Activated CD8-positive, alpha-beta memory T cell treated with anti-CD3 and anti-CD28 coated beads, Interleukin-2, amount 50 U/mL, for 1 hour (primary cell): Measurements from ENCODE around the gene ARMH1.
"Not testable (repeated sequence)": the region's sequence is repeated elsewhere in the genome, so short reads cannot be mapped to it uniquely, and the experiment has no call there.

ENCODE experiments used
- DNase-seq: peaks from one replicate; pipeline ENCODE4 v3.0.0-alpha.2; 2020; ENCODE audit errors: extremely low read depth

The ARMH1 gene

DNA sequence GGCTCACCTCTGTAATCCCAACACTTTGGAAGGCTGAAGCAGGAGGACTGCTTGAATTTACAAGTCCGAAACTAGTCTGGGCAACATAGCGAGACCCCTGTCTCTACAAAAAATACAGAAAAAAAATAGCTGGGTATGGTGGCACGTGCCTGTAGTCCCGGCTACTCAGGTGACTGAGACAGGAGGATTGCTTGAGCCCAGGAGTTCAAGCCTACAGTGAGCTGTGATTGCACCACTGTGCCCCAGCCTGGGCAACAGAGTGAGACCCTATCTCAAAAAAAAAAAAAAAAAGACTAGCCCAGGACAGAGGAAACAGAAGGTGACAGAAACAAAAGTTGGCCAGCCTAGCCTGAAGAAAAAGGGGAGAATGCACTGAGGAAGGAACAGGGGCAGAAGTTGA lies 21.2 kb downstream of the ARMH1 start:
- no peak for DNase-seq

DNA sequence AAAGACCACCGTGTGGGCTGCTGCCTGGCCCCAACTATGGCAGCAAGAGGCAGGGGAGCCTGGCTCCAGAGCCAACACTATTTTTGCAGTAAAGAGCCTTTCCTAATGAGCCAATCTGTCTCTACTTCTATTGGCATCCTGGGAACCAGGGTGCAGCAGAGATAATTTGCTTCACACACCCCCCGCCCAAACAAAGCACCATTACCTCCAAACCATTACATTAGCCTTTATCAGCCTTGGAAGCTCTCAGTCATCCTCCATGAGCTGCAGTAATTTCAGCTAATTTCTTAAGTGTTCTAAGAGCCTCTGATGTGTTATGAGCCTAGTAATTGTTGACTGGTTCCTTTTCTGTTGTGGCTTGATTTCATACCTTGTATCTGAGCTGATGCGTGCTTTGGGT lies 21.6 kb downstream of the ARMH1 start:
- DNase-seq, result no peak

DNA sequence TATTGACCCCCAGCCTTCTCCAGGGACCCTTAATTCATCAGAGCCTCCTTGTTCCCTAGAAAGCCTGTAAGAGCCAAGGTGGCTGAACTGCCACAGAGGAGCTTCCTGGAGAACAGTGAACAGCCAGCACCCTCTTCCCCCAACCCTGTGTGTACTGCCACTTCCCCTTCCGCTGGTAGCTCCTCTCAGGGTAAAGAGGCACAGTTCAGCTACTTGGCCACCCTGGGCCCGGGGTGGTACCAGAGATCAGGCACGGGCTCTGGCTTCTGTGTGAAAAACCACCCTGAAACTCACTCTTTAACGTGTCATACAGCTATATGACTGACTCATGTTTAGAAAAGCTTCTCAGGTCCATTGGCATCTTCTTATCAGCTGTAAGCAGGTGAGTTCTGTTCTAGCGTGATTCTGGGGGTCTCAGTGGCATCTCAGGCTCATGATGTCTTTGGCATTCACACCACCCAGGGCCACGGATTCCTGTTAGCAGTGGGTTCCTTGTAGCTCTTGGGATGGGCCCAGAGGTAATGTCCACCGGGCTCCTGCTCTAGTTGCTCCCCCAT lies 22.4 kb downstream of the ARMH1 start:
- no peak for DNase-seq

DNA sequence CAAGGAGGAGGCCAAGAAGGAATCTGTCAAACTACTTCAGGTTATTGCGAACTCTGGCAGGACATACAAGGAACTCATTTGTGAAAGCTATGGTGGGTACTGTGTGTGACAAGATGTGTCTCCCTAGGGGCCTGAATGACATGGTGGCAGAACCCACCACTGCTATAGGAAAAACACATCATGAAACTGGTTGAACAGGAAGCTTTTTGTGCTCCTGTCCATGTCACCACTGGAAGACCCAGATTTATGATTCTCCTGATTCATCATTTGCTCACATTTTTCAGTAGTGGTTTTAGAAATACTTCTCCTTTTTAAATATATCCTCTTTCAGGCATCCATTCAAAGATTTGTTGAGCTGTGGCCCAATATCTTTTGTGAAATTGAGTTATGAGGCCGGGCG lies 23.6 kb downstream of the ARMH1 start:
- DNase-seq, result no peak

DNA sequence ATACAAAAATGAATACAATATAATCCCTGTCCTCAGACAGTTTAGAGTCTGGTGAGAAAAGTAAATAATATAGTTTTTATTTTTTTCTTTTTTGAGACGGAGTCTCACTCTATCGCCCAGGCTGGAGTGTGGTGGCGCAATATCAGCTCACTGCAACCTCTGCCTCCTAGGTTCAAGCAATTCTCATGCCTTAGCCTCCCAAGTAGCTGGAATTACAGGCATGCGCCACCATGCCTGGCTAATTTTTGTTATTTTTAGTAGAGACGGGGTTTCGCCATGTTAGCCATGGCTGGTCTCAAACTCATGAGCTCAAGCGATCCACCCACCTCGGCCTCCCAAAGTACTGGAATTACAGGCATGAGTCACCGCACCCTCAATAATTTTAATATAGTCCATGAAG lies 24.9 kb downstream of the ARMH1 start:
- not testable (repeated sequence) for DNase-seq

DNA sequence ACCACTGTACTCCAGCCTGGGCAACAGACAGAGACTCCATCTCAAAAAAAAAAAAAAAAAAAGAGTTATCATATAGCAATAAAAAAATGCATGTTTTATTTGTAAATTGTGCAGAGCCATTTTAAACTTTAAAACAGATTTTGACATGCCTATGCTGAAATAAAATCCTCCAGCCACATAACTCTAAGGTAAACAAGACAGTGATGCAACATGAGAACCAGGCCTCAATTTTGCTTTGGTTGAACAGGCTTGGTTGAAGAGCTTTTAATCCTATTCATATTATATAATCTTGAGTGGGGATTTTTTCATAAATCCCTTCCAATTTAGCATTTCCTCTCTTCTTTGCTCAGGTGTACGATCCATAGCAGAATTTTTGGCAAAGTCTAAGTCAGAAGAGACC lies 26.1 kb downstream of the ARMH1 start:
- no peak for DNase-seq

DNA sequence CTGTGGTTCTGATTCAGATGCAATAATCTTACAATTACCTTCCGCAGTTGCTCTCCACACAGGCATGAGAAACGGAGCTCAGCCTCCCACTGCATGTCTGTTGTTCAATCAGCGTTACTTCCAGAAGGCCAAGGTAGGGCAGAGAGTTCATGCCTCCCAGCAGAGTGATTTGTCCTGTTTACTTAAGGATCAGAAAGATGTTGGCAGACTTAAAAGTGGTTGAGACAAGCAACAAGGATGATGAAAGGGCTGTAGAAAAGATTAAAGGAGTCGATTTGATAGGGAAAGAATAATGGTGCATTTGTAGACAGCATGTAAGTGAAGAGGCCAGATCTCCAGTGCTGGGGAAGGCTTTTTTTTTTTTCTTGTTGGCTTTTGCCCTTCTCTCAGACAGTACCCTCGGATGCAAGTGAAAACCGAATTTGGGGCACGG lies 26.6 kb downstream of the ARMH1 start:
- no peak for DNase-seq

DNA sequence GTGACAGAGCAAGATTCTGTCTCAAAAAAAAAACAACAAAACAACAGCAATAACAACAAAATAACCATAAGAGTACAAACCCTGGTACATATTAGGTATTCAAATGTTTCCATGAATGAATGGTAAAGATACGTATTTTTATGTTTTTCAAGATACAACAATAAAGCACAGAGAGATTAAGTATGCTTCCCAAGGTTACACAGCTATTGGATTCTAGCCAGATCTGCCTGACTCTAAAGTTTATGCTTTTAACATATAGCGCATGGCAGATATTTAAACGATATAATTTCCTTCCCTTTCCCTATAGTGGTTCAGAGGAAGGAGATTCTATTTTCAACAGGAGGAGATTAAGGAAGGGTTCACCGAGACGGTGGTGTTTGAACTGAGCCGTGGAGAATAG lies 31.0 kb downstream of the ARMH1 start:
- no peak for DNase-seq

DNA sequence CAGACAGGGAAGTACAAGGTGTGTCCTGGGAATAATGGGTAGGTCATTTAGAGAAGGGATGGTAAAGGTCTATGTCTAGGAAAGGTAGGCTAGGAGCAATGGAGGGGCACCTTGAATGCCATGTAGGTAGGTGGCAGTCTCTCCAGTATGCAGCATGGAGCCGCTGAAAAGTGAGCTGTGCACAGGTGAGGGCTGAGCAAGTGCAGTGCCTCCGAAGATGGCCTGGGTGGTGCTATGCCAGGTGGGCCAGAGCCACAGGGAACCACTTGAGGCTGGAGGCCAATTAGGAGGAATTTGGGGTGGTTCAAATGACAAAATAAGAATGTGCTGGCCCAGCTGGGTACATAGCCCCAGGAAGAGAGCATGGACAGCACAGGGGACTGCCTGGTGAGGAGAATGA lies 31.4 kb downstream of the ARMH1 start:
- no peak for DNase-seq

DNA sequence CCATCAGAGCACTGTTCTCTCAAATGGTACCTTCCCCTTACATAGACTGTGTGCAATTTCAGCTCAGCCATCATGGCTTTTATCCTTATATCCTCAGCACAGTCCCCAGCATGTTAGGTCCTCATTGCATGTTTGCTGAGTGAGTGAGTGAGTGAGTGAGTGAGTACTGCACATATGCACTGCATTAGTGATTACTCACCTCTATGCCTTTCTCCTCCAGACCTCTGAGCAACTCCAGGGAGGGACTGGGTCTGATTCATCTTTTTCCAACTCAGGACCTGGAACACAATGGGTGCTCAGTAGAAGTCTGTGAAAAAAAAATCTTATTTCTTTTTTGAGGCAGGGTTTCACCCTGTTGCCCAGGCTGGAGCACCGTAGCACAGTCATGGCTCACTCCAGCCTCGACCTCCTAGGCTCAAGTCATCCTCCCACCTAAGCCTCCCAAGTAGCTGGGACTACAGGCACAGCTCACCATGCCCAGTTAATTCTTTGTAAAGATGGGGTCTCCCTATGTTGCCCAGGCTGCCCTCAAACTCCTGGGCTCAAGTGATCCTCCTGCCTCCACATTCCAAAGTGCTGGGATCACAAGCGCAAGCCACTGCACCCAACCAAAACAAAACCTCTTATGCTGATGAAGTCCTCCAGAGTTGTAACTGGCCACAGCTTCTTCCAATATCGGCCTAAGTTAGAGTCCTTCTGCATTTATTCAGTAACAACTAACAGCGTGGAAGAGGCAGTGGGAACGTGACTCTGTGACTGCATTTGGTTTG lies 32.8 kb downstream of the ARMH1 start:
- no peak for DNase-seq

DNA sequence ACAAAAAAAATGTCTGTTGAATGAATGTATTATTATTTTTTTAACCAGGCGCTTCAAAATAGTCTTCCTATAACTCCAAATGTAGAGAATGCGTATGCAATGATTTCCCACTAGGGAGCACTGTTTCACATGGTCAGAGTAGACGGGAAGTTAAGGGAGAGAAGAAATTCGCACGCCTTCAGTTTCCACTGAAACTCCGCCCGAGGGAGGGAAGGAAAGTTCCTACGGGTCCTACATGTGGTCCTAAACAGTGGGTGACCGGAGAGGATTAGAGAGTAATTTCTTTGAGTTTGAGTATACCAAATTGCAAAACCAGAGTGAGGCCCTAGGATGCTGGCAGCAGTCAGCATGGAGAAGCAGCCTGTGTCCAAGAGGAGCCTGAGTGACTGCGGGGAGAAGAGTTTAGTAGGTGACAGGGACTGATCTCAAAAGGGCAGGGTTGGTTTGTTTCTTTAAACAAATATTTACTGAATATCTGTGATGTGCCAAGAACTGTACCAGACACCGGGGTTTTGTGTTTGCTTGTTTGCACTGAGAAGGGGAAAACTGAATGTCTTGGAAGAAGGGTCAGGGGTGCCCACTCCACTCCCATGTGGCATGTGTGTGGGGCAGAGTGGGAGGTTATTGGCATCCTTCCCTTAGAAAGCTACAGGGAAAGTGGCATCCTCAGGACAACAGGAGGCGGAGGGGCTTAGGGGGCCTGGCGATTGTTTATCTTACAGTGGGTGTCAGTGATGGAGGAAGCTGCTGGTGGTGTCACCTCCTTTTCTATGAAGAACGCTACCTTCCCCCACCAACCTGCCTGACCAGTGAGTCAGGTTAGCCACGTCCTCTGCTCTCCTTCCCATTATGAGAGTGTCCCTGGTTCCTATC lies 33.7 kb downstream of the ARMH1 start:
- DNase-seq, result no peak

DNA sequence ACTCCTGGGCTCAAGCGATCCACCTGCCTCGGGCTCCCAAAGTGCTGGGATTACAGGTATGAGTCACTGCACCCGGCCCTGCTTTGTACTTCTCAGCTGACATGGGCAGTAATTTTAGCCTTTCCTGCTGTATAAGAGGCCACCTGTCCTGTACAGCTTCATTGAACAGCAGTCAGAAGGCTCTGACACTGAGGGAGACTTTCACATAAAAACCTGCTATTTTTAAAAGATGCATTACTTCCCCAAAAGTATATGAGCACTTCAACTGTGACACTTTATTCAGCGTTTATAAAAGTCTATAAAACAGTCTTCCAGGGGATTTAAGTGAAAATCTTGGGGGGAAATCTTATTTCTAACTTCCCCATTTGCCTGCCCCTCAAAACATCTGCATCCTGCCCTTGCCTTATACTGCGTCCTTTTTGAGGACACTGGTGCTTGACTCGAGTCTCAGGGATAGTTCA lies 38.8 kb downstream of the ARMH1 start:
- DNase-seq, result no peak

DNA sequence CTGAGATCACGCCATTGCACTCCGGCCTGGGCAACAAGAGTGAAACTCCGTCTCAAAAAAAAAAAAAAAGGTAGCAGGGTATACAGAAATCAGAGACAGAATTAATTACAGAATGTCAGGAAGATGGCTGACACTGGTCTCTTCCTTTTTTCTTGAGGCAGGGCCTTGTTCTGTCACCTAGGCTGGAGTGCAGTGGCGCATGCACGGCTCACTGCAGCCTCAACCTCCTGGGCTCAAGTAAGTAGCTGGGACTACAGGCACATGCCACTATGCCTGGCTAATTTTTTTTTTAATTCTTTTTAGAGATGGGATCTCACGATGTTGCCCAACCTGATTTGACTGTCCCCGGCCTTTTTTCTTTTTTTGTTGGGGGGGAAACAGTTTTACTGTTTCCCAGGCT lies 40.0 kb downstream of the ARMH1 start:
- no peak for DNase-seq

DNA sequence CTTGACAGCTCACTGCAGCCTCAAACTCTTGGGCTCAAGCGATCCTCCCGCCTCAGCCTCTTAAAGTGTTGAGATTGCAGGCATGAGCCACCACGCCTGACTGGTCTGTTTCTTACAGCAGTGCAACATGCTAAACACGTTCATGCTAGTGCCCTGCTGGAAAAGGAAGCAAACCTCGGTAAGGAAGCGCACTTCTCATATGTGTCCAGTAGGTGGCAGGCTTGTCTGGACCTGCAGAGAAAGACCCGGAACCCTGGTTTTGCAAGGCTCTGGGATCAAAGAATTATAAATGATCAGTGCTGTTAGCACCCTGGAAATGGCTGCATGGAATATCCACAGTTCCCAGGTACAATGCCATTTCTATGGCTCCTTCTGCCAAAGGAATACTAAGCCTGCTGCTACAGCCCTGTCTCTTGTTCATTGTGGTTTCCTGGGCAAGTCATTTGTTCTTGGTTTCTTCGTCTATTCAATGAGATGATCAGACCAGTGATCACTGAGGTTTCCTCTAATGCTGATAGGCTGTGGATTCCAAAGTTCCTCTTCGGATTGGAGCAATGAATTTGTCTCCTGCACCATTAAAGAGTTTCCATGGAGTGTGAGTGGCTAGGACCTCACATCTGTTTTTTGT lies 40.5 kb downstream of the ARMH1 start:
- no peak for DNase-seq

DNA sequence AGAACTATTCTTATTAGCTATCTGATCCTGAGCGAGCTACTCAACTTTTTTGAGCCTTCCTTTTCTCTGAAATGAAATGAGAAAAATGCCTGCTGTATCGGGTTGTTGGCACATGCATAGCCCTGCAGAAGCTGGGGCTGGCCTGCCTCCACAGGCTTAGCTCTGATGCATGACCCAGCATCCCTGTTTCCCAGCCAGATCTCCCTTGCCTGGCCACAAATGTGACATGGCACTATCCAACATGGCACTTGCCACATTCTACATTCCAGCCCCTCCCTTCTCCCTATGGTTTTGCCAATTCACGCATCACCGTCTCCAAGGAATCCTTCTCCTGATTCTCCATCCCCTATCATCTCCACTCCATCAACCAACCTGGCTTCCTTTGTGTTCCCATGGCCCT lies 42.6 kb downstream of the ARMH1 start:
- no peak for DNase-seq

DNA sequence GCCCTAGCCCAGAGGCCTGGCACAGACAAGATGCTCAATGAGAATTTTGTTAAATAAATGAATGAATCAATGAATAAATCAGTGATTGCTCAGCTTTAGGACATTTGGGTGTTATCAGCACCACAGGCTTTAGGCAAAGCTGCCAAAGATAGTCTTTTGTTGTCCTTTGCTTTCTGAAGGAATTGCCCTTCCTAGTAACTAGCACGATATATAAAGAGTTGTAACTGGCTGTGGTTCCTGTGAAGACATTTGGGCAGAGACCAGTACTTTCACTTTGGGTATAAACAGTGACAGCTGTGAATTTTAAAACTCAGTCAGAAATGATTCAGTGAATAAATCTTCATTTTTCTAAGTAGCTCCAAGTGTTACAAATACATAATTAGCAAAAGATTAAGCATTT lies 43.1 kb downstream of the ARMH1 start:
- DNase-seq, result no peak

DNA sequence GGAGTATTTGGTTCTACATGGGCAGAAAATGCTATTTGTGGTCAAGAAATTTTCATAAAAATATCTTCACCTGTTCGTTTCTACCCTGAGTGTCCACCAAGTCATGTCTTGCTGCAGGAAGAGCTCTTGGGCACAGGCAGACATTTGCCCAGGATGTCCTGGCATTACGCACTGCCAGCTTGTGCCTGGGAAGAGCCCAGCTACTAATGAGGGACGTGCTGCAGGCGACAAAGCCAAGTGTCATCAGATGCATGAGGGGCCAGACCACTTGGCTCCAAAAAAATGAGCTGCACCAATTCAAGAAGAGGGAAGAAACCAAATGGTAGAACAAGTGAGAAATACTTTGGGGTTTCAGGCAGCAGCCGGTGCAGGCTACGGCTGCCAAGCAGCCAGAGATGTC lies 43.6 kb downstream of the ARMH1 start:
- DNase-seq, result no peak

DNA sequence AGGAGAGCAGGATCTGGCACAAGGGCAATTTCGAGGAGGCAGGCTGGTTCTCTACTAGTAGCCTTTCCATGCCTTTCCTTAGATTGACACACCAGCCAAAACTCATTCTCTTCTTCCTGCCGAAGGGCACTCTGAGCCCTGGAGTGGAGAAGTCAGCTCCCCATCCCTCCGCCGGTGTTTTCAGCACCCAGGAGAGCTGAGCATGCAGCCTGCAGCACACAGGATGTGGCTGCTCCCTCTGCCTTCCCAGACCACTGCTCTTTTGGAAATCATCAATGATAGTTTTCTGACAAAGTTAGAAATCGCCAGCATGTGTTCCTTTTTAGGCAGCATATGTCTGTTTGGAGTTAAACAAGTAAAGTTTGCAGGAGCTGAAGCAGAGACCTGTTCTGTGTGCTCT lies 44.8 kb downstream of the ARMH1 start:
- DNase-seq, result no peak

DNA sequence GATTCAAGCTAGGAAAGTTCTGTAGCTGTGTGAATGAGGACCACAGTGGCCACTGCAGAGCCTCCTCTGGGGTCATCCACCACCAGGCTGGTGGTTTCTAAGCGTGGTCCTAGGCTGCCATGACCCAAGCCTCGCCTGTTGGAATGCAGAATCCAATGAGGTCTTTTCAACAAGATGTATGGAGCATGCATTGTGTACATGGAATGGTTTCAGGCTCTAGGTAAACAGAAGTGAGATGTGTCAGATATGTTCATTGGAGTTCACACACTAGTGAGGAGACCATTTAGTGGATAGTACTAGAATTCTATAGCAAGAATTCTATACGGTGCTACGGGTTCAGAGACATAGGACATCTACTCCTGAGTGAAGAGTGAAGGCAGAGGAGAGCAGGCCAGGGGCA lies 45.8 kb downstream of the ARMH1 start:
- no peak for DNase-seq

DNA sequence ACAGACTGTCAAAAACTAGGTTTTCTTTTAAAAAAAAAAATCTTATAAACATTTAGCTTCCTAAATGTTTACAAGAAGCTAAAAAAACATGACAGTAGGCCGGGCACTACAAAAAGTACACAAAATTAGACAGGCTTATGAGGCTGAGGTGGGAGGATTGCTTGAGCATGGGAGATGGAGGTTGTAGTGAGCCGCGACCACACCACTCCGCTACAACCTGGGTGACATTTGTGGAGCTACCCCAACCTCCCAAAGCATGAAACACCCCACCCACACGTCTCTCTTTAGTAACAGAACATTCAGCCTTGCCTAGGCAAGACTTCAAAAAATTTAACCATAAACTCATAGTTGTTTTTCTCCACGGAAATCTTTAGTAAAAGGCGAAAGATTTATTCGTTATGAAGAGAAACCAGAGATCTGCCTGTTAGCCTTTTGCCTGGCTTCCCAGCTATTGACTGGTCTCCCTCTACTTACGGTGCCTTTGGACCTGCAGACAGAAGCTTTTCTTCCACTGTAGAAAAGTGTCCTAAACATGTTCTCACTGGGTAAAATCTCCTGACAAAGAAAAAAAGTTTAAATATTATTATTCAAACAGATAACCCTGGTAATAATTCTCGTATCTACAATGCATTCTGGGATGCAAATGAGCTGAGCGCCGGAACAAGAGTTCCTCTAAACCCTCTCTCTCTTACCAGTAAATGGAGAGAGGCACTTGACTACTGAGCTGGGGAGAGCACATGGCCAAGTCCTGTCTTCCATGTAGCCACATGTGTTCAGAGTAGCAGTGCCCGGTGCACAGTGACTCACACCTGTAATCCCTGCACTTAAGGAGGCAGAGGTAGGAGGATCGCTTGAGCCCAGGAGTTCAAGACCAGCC lies 47.2 kb downstream of the ARMH1 start:
- DNase-seq, result no peak

DNA sequence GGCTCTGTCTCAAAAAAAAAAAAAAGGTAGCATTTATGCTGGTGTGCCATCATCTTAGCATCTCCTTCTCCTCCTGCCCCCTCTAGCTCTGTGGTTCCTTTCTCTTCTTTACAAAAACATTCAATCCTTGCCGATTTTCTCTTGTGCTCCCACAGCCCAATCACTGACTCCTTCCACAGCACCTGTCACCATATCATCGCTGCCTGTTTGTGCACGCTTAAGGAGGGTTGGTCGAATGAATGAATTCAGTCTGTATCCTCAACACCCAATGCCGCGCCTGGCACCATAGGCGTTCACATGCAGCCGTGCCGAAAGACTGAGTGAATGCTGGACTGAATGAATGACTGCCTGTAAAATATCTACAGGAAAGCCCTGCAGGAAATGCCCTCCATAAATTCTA lies 48.5 kb downstream of the ARMH1 start:
- DNase-seq, result no peak
